Prostate gland (tissue), 2 donors: Measurements from ENCODE around the gene FLOT1. TPM values are rescaled to one million over a fixed set of nuclear protein-coding genes. Genes with fewer than 3 reads are reported as not detected.
"Not testable (repeated sequence)": the region's sequence is repeated elsewhere in the genome, so short reads cannot be mapped to it uniquely, and the experiment has no call there.

Experiments
- DNase-seq: peaks from one replicate; pipeline ENCODE4 v3.0.0-alpha.2; 2019; ENCODE audit warnings: low spot score
- H3K27ac ChIP-seq, 2 donors: fragments of 200-600 bp; sonication (generic); 2 replicates each; pipeline ENCODE4 v1.5.1; 2017 to 2019
- H3K27me3 ChIP-seq: fragments of 200-600 bp; sonication (generic); replicated peaks from 2 replicates; pipeline ENCODE4 v1.5.1; 2019; ENCODE audit not compliant: insufficient read depth
- H3K36me3 ChIP-seq, 2 donors: fragments of 200-600 bp; sonication (generic); 1 replicate in 1 of 2; 2 replicates in 1 of 2; pipeline versions ENCODE4 v1.5.1 to v1.8.1; 2017 to 2019
- H3K4me1 ChIP-seq: fragments of 200-600 bp; sonication (generic); replicated peaks from 2 replicates; pipeline ENCODE4 v1.5.1; 2019
- H3K4me3 ChIP-seq, 2 donors: fragments of 200-600 bp; sonication (generic); 2 replicates each; pipeline ENCODE4 v1.5.1; 2017 to 2019
- H3K9me3 ChIP-seq: fragments of 200-600 bp; sonication (generic); 2 replicates; pipeline ENCODE4 v1.5.1; 2017
- CTCF ChIP-seq, 4 experiments: fragments of 200-600 bp in 2 of 4; fragments of 450-650 bp in 2 of 4; sonication (generic) in 2 of 4; IDR thresholded peaks; 1 replicate in 3 of 4; 2 replicates in 1 of 4; pipeline ENCODE4 v1.5.1; 2016 to 2019; ENCODE audit warnings: antibody characterized with exemption in 4 of 4, mild to moderate bottlenecking in 2 of 4, moderate library complexity in 2 of 4
- POLR2A ChIP-seq: fragments of 450-650 bp; IDR thresholded peaks from one replicate; pipeline ENCODE4 v1.6.1; 2016; ENCODE audit warnings: antibody characterized with exemption, mild to moderate bottlenecking
- POLR2AphosphoS5 ChIP-seq: sonication (generic); formaldehyde crosslinking; IDR thresholded peaks from one replicate; pipeline ENCODE4 v1.6.1; 2017; ENCODE audit warnings: antibody characterized with exemption
- WGBS: methylation state at CpG from one replicate; pipeline ENCODE4 v1.1.5; 2018; 5-methylcytosine and 5-hydroxymethylcytosine counted together
- intact Hi-C: fragments of 100-400 bp; cut with DNase I; formaldehyde crosslinking; loops from one replicate; pipeline ENCODE4 v1.14.2; 2022
- total RNA-seq, 2 donors: library from RNA; depleted of rRNA; stranded (reverse); fragments of >200 nt; gene quantifications; one replicate each; pipeline ENCODE4 v1.1.0, GENCODE V29; 2016

FLOT1 gene
- total RNA-seq, 2 donors from 2014 or later = 117 to 133 TPM

GRCh38 chr6:30767158-30767943 lies 24.9 kb upstream of the FLOT1 start:
- H3K4me3 ChIP-seq = no peak overlapping the region
- H3K9me3 ChIP-seq = no peaks in the 10 kb centered on the region
- no peak for TF ChIP-seq CTCF (IDR thresholded peaks at IDR 0.05)
- TF ChIP-seq POLR2A = no peak
- TF ChIP-seq POLR2AphosphoS5 = no peak
- H3K4me1 ChIP-seq = peaks cover 6% of the 10 kb centered on the region
- H3K27ac ChIP-seq = no peak overlapping the region
- no peaks in the 10 kb centered on the region for H3K36me3 ChIP-seq
- intact Hi-C loops = no loop called here
- H3K27me3 ChIP-seq = no peaks in the 10 kb centered on the region
- DNase-seq = no peak
- WGBS = 74% methylated on average over 9 of the region's 9 CpGs

GRCh38 chr6:30766461-30767157 lies 24.1 kb upstream of the FLOT1 start:
- no peak for DNase-seq
- Histone ChIP-seq H3K9me3 (no peaks in the 10 kb centered on the region), H3K36me3 (no peaks in the 10 kb centered on the region), H3K27me3 (no peaks in the 10 kb centered on the region), H3K4me1 (peaks cover 6% of the 10 kb centered on the region), H3K4me3 (no peak overlapping the region), H3K27ac (no peak overlapping the region)
- 88% methylated on average over 6 of the region's 6 CpGs for WGBS
- no peak for TF ChIP-seq CTCF (IDR thresholded peaks at IDR 0.05)
- no peak for TF ChIP-seq POLR2A
- TF ChIP-seq POLR2AphosphoS5 = no peak
- intact Hi-C loops = no loop called here

GRCh38 chr6:30765495-30765894 lies 23.0 kb upstream of the FLOT1 start:
- H3K4me3 ChIP-seq, H3K9me3 ChIP-seq, intact Hi-C loops, H3K27ac ChIP-seq, DNase-seq, H3K27me3 ChIP-seq, H3K4me1 ChIP-seq, H3K36me3 ChIP-seq: not testable (repeated sequence)
- WGBS = 68% methylated on average over 1 of the region's 1 CpG

DNA sequence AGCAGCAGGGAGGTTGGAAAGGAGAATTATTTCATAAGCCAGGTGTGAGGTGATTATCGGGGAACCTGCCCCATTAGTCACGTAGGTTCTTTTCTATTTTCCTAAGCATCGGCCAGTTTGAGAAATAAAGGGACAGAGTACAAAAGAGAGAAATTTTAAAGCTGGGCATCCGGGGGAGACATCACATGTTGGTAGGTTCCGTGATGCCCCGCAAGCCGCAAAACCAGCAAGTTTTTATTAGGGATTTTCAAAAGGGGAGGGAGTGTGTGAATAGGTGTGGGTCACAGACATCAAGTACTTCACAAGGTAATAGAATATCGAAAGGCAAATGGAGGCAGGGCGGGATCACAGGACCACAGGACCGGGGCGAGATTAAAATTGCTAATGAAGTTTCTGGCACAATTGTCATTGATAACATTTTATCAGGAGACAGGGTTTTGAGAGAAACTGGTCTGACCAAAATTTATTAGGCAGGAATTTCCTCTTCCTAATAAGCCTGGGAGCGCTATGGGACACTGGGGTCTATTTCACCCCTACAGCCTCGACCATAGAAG lies 22.1 kb upstream of the FLOT1 start:
- TF ChIP-seq POLR2AphosphoS5 = peak; percentile 0
- H3K36me3 ChIP-seq, H3K9me3 ChIP-seq, DNase-seq, H3K27me3 ChIP-seq, H3K4me1 ChIP-seq, H3K4me3 ChIP-seq, intact Hi-C loops: not testable (repeated sequence)
- peak overlapping the region in 1 of 2 donors; percentile 63 for H3K27ac ChIP-seq
- 39% methylated on average over 13 of the region's 13 CpGs for WGBS

- intact Hi-C loops = no loop called here
These were observed 21.4 kb upstream of the FLOT1 start for GRCh38 chr6:30763618-30764489.

More at GRCh38 chr6:30763618-30764489, 21.4 kb upstream of the FLOT1 start:
- H3K27ac ChIP-seq = peak overlapping the region; percentile 43 to 63
- TF ChIP-seq CTCF (IDR thresholded peaks at IDR 0.05) (peak in 2 of 4 experiments; percentile 24 to 31), POLR2A (no peak), POLR2AphosphoS5 (peak; percentile 54)
- no peaks in the 10 kb centered on the region for H3K36me3 ChIP-seq
- H3K4me1 ChIP-seq = no peaks in the 10 kb centered on the region
- H3K9me3 ChIP-seq = no peaks in the 10 kb centered on the region
- 52% methylated on average over 8 of the region's 8 CpGs for WGBS
- no peaks in the 10 kb centered on the region for H3K27me3 ChIP-seq
- H3K4me3 ChIP-seq = no peak overlapping the region
- DNase-seq = no peak
